Esophagus muscularis mucosa (tissue), 4 donors: ENCODE data around the gene CIAO2A. TPM values are rescaled to one million over a fixed set of nuclear protein-coding genes. Genes with fewer than 3 reads are reported as not detected.
"Not testable (repeated sequence)": the region's sequence is repeated elsewhere in the genome, so short reads cannot be mapped to it uniquely, and the experiment has no call there.

Experiments used
- DNase-seq: peaks from one replicate; pipeline ENCODE4 v3.0.0-alpha.2; 2017; ENCODE audit errors: extremely low spot score
- H3K27ac ChIP-seq, 4 donors: fragments of 200-600 bp; sonication (generic); replicated peaks in 1 of 4; 1 replicate in 3 of 4; 2 replicates in 1 of 4; pipeline ENCODE4 v1.5.1; 2016 to 2019; ENCODE audit warnings: mild to moderate bottlenecking in 1 of 4
- H3K27me3 ChIP-seq, 4 donors: fragments of 200-600 bp; sonication (generic); one replicate each; pipeline versions ENCODE4 v1.5.1 to v1.6.0; 2016 to 2019
- H3K36me3 ChIP-seq, 4 donors: fragments of 200-600 bp; sonication (generic); one replicate each; pipeline ENCODE4 v1.5.1; 2016 to 2019
- H3K4me1 ChIP-seq, 4 donors: fragments of 200-600 bp; sonication (generic); one replicate each; pipeline ENCODE4 v1.5.1; 2016 to 2019
- H3K4me3 ChIP-seq, 4 donors: fragments of 200-600 bp; sonication (generic); 1 replicate in 2 of 4; 2 replicates in 2 of 4; pipeline ENCODE4 v1.5.1; 2016 to 2019; ENCODE audit warnings: mild to moderate bottlenecking in 4 of 4, moderate library complexity in 1 of 4
- H3K9me3 ChIP-seq, 4 donors: fragments of 200-600 bp; sonication (generic); 1 replicate in 3 of 4; 2 replicates in 1 of 4; pipeline ENCODE4 v1.5.1; 2016 to 2019
- CTCF ChIP-seq, 3 experiments: fragments of 200-600 bp in 2 of 3; fragments of 450-650 bp in 1 of 3; sonication (generic) in 2 of 3; IDR thresholded peaks; one replicate each; pipeline ENCODE4 v1.5.1; 2017 to 2019; ENCODE audit warnings: antibody characterized with exemption in 3 of 3, mild to moderate bottlenecking in 2 of 3, moderate library complexity in 1 of 3
- EP300 ChIP-seq: sonication (generic); formaldehyde crosslinking; IDR thresholded peaks from one replicate; pipeline ENCODE4 v1.6.1; 2017; ENCODE audit warnings: antibody characterized with exemption
- POLR2A ChIP-seq: fragments of 450-650 bp; IDR thresholded peaks from one replicate; pipeline ENCODE4 v1.6.1; 2017; ENCODE audit warnings: antibody characterized with exemption, moderate library complexity, mild to moderate bottlenecking, low read depth
- POLR2AphosphoS5 ChIP-seq, 2 donors: sonication (generic); formaldehyde crosslinking; IDR thresholded peaks; one replicate each; pipeline ENCODE4 v1.6.1; 2017; ENCODE audit warnings: antibody characterized with exemption in 2 of 2
- WGBS: methylation state at CpG from one replicate; pipeline ENCODE4 v1.1.5; 2018; 5-methylcytosine and 5-hydroxymethylcytosine counted together
- intact Hi-C: fragments of 100-400 bp; cut with DNase I; formaldehyde crosslinking; loops from one replicate; pipeline ENCODE4 v1.15.1; 2023
- total RNA-seq, 4 donors: library from RNA; depleted of rRNA; stranded (reverse); fragments of >200 nt; gene quantifications; one replicate each; pipeline versions ENCODE4 v1.1.0 to v1.2.1, GENCODE V29; 2016

Gene CIAO2A
- total RNA-seq, 4 donors from 2014 or later, result 15.3 to 24.4 (median 20.4) TPM

- Histone ChIP-seq H3K36me3 (peaks cover 78 to 100% (median 96%) of the 10 kb centered on the region in 4 donors), H3K4me3 (no peak overlapping the region), H3K4me1 (no peaks in the 10 kb centered on the region), H3K27me3 (no peaks in the 10 kb centered on the region), H3K27ac (no peak overlapping the region), H3K9me3 (no peaks in the 10 kb centered on the region)
- DNase-seq, result no peak
- intact Hi-C loops, result no loop called here
- 97% methylated on average over 3 of the region's 3 CpGs for WGBS
- TF ChIP-seq POLR2AphosphoS5 (IDR thresholded peaks at IDR 0.05), result no peak
- TF ChIP-seq POLR2A, result no peak
- TF ChIP-seq CTCF (IDR thresholded peaks at IDR 0.05), result no peak
- TF ChIP-seq EP300, result no peak
Observed at GRCh38 chr15:64122936-64123351, 29.3 kb upstream of the CIAO2A start.

GRCh38 chr15:64122444-64122843 is 28.8 kb upstream of the CIAO2A start:
- no peaks in the 10 kb centered on the region for H3K9me3 ChIP-seq
- TF ChIP-seq POLR2A (no peak), POLR2AphosphoS5 (IDR thresholded peaks at IDR 0.05) (no peak), CTCF (IDR thresholded peaks at IDR 0.05) (no peak), EP300 (no peak)
- no peak overlapping the region for H3K4me3 ChIP-seq
- DNase-seq, result no peak
- intact Hi-C loops, result no loop called here
- no peaks in the 10 kb centered on the region for H3K4me1 ChIP-seq
- no peaks in the 10 kb centered on the region for H3K27me3 ChIP-seq
- H3K36me3 ChIP-seq, result peaks cover 78 to 100% (median 96%) of the 10 kb centered on the region in 4 donors
- H3K27ac ChIP-seq, result no peak overlapping the region
- 80% methylated on average over 1 of the region's 1 CpG for WGBS

GRCh38 chr15:64121614-64122013 is 28.0 kb upstream of the CIAO2A start:
- H3K9me3 ChIP-seq, result no peaks in the 10 kb centered on the region
- H3K4me1 ChIP-seq, result no peaks in the 10 kb centered on the region
- TF ChIP-seq CTCF (IDR thresholded peaks at IDR 0.05), result no peak
- no peak for TF ChIP-seq POLR2AphosphoS5 (IDR thresholded peaks at IDR 0.05)
- TF ChIP-seq EP300, result no peak
- TF ChIP-seq POLR2A, result no peak
- peaks cover 71 to 100% (median 96%) of the 10 kb centered on the region in 4 donors for H3K36me3 ChIP-seq
- H3K27ac ChIP-seq, result no peak overlapping the region
- intact Hi-C loops, result no loop called here
- no peak for DNase-seq
- 92% methylated on average over 4 of the region's 4 CpGs for WGBS
- H3K27me3 ChIP-seq, result no peaks in the 10 kb centered on the region
- H3K4me3 ChIP-seq, result no peak overlapping the region

- 98% methylated on average over 2 of the region's 2 CpGs for WGBS
- H3K27ac ChIP-seq, H3K9me3 ChIP-seq, H3K27me3 ChIP-seq, DNase-seq, intact Hi-C loops, H3K4me3 ChIP-seq, H3K4me1 ChIP-seq: not testable (repeated sequence)
- peaks cover 70 to 100% (median 98%) of the 10 kb centered on the region in 4 donors for H3K36me3 ChIP-seq
Observed at GRCh38 chr15:64120322-64120721, 26.7 kb upstream of the CIAO2A start.

GRCh38 chr15:64117759-64118487 is 24.3 kb upstream of the CIAO2A start:
- TF ChIP-seq EP300, result no peak
- Histone ChIP-seq H3K27ac (no peak overlapping the region), H3K4me1 (no peaks in the 10 kb centered on the region), H3K36me3 (peaks cover 71 to 100% (median 99%) of the 10 kb centered on the region in 4 donors), H3K4me3 (no peak overlapping the region), H3K9me3 (no peaks in the 10 kb centered on the region), H3K27me3 (no peaks in the 10 kb centered on the region)
- intact Hi-C loops, result no loop called here
- 96% methylated on average over 5 of the region's 5 CpGs for WGBS
- no peak for DNase-seq

- Histone ChIP-seq H3K27ac (no peak overlapping the region), H3K4me3 (no peak overlapping the region), H3K9me3 (no peaks in the 10 kb centered on the region), H3K4me1 (peaks cover 20 to 40% (median 34%) of the 10 kb centered on the region in 4 donors), H3K36me3 (peaks cover 33 to 55% (median 54%) of the 10 kb centered on the region in 4 donors), H3K27me3 (no peaks in the 10 kb centered on the region)
- intact Hi-C loops, result no loop called here
- 78% methylated on average over 1 of the region's 1 CpG for WGBS
- TF ChIP-seq CTCF (IDR thresholded peaks at IDR 0.05) (no peak), POLR2A (no peak), POLR2AphosphoS5 (IDR thresholded peaks at IDR 0.05) (no peak), EP300 (no peak)
- no peak for DNase-seq
Observed at GRCh38 chr15:64112904-64113303, 19.3 kb upstream of the CIAO2A start.
